CD14-positive monocyte (primary cell): ENCODE data around the gene TAS2R30. TPM values are rescaled to one million over a fixed set of nuclear protein-coding genes. Genes with fewer than 3 reads are reported as not detected.

Experiments used
- DNase-seq, 3 donors: peaks; one replicate each; pipeline ENCODE4 v3.0.0-alpha.2; 2011 to 2022
- H2AFZ ChIP-seq: 2 replicates; pipeline ENCODE4 v1.6.0; 2012; ENCODE audit warnings: mild to moderate bottlenecking, low read depth, low read length, inconsistent platforms; ENCODE audit not compliant: insufficient read depth, poor library complexity, severe bottlenecking
- H3K27ac ChIP-seq, 2 donors: 1 replicate in 1 of 2; 2 replicates in 1 of 2; pipeline ENCODE4 v1.5.1; 2012 to 2013; ENCODE audit warnings: low read length in 2 of 2, control low read depth in 1 of 2, inconsistent platforms in 1 of 2, low read depth in 1 of 2, mild to moderate bottlenecking in 1 of 2
- H3K27me3 ChIP-seq, 2 donors: one replicate each; pipeline versions ENCODE4 v1.6.0 to v1.6.1; 2011 to 2013; ENCODE audit warnings: low read length in 2 of 2; ENCODE audit not compliant: control insufficient read depth in 2 of 2, insufficient read depth in 2 of 2
- H3K36me3 ChIP-seq, 2 donors: replicated peaks in 1 of 2; 1 replicate in 1 of 2; 2 replicates in 1 of 2; pipeline versions ENCODE4 v1.5.1 to v1.6.1; 2012 to 2013; ENCODE audit warnings: low read length in 2 of 2, control low read depth in 1 of 2, inconsistent platforms in 1 of 2, mild to moderate bottlenecking in 1 of 2; ENCODE audit not compliant: insufficient read depth in 2 of 2, control insufficient read depth in 1 of 2
- H3K4me1 ChIP-seq, 2 donors: 1 replicate in 1 of 2; 2 replicates in 1 of 2; pipeline versions ENCODE4 v1.5.1 to v1.6.1; 2012 to 2013; ENCODE audit warnings: low read length in 2 of 2, control low read depth in 1 of 2, inconsistent platforms in 1 of 2, mild to moderate bottlenecking in 1 of 2, moderate library complexity in 1 of 2; ENCODE audit not compliant: insufficient read depth in 2 of 2, control insufficient read depth in 1 of 2
- H3K4me2 ChIP-seq: replicated peaks from 2 replicates; pipeline ENCODE3; 2012; ENCODE audit warnings: low read length, moderate library complexity, mild to moderate bottlenecking; ENCODE audit not compliant: poor library complexity, severe bottlenecking; ENCODE audit errors: extremely low read depth
- H3K4me3 ChIP-seq, 3 experiments: fragments of 200-600 bp in 1 of 3; sonication (generic) in 1 of 3; replicated peaks in 1 of 3; 1 replicate in 2 of 3; 2 replicates in 1 of 3; pipeline ENCODE4 v1.5.1; 2011 to 2013; ENCODE audit warnings: low read length in 3 of 3, mild to moderate bottlenecking in 3 of 3, control low read depth in 2 of 3, low read depth in 2 of 3, inconsistent platforms in 1 of 3, moderate library complexity in 1 of 3
- H3K79me2 ChIP-seq: 2 replicates; pipeline ENCODE4 v1.6.0; 2012; ENCODE audit warnings: mild to moderate bottlenecking, control low read depth, inconsistent platforms, low read length, moderate library complexity; ENCODE audit not compliant: insufficient read depth
- H3K9ac ChIP-seq: 2 replicates; pipeline ENCODE4 v1.6.0; 2017; ENCODE audit warnings: low read length, mild to moderate bottlenecking; ENCODE audit not compliant: insufficient read depth, poor library complexity, severe bottlenecking
- H3K9me3 ChIP-seq, 2 donors: replicated peaks in 1 of 2; 1 replicate in 1 of 2; 2 replicates in 1 of 2; pipeline versions ENCODE4 v1.5.1 to v1.6.1; 2012 to 2013; ENCODE audit warnings: low read length in 2 of 2, control low read depth in 1 of 2; ENCODE audit not compliant: control insufficient read depth in 1 of 2, insufficient read depth in 1 of 2
- H4K20me1 ChIP-seq: 2 replicates; pipeline ENCODE4 v1.6.0; 2012; ENCODE audit warnings: mild to moderate bottlenecking, low read length, control low read depth, moderate library complexity; ENCODE audit not compliant: insufficient read depth
- H3K27ac Mint-ChIP-seq, 7 donors: one replicate each; pipeline ENCODE4 v1.8.0; 2020; ENCODE audit warnings: mild to moderate bottlenecking in 7 of 7, mixed read lengths in 7 of 7, moderate library complexity in 6 of 7, inconsistent platforms in 2 of 7
- H3K27me3 Mint-ChIP-seq, 3 donors: one replicate each; pipeline ENCODE4 v1.8.0; 2021 to 2022; ENCODE audit warnings: low read depth in 3 of 3, mild to moderate bottlenecking in 3 of 3, mixed read lengths in 3 of 3, moderate library complexity in 3 of 3, inconsistent platforms in 1 of 3
- H3K36me3 Mint-ChIP-seq, 2 donors: one replicate each; pipeline ENCODE4 v1.8.0; 2020; ENCODE audit warnings: mixed read lengths in 2 of 2, inconsistent platforms in 1 of 2, mild to moderate bottlenecking in 1 of 2
- H3K4me1 Mint-ChIP-seq: one replicate; pipeline ENCODE4 v1.8.0; 2020; ENCODE audit warnings: mild to moderate bottlenecking, mixed read lengths
- H3K4me3 Mint-ChIP-seq, 2 donors: one replicate each; pipeline ENCODE4 v1.8.0; 2020; ENCODE audit warnings: mild to moderate bottlenecking in 2 of 2, mixed read lengths in 2 of 2, moderate library complexity in 1 of 2
- H3K9me3 Mint-ChIP-seq, 7 donors: one replicate each; pipeline ENCODE4 v1.8.0; 2020 to 2022; ENCODE audit warnings: mixed read lengths in 7 of 7, mild to moderate bottlenecking in 6 of 7, moderate library complexity in 6 of 7, inconsistent platforms in 2 of 7
- CTCF ChIP-seq: fragments of 200-600 bp; IDR thresholded peaks from one replicate; pipeline ENCODE4 v1.8.0; 2022; ENCODE audit warnings: antibody characterized with exemption, mild to moderate bottlenecking
- intact Hi-C, 2 donors: fragments of 100-400 bp; cut with micrococcal nuclease; formaldehyde crosslinking; loops; one replicate each; pipeline versions ENCODE4 v1.15.0 to v1.15.1; 2023
- polyA plus RNA-seq, 3 donors: library from polyadenylated mRNA; depleted of rRNA in 1 of 3; unstranded in 2 of 3; stranded (reverse) in 1 of 3; fragments of 300-500 nt in 2 of 3; fragments of >200 nt in 1 of 3; fragmentation: Illumina TruSeq in 2 of 3; gene quantifications; 1 replicate in 2 of 3; 2 replicates in 1 of 3; pipeline ENCODE4 v1.2.3, GENCODE V29; 2012 to 2021

TAS2R30 gene
- polyA plus RNA-seq, 3 donors: 0.05 TPM; not detected in 2

- H3K9ac ChIP-seq: no peak overlapping the region
- H4K20me1 ChIP-seq: peaks cover 38% of the 10 kb centered on the region
- H3K36me3 Mint-ChIP-seq: peaks cover 20 to 27% of the 10 kb centered on the region in 2 donors
These were observed 31.9 kb upstream of the TAS2R30 start for GRCh38 chr12:11166300-11166699.

DNA sequence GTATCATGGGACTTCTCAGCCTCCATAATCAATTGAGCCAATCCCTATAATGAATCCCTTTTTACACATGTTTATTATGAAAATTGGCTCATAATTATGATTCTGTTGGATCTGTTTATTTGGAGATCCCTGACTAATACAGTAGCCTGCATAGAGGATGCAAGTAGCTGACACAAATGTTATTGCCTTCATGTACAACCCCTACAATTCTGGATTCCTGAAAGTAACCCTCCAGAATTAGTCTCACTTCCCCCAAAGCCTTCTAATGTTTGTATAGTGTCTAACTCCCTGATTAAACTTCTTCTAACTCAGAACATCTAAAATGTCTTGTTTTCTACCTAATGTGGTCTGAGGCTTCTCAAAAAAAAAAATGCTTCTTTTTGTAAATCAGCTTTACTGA lies 29.9 kb upstream of the TAS2R30 start:
- Mint-ChIP-seq H3K27ac (no peak overlapping the region), H3K9me3 (peaks cover 0 to 2% (median 0%) of the 10 kb centered on the region in 7 donors), H3K27me3 (no peaks in the 10 kb centered on the region), H3K4me3 (no peak overlapping the region), H3K36me3 (peaks cover 30 to 39% of the 10 kb centered on the region in 2 donors), H3K4me1 (peaks cover 6% of the 10 kb centered on the region)
- no peak for DNase-seq
- no peak for TF ChIP-seq CTCF
- Histone ChIP-seq H3K27me3 (no peaks in the 10 kb centered on the region), H3K9me3 (no peaks in the 10 kb centered on the region), H4K20me1 (peaks cover 38% of the 10 kb centered on the region), H2AFZ (no peak overlapping the region), H3K36me3 (peaks cover 3 to 36% of the 10 kb centered on the region in 2 donors), H3K4me3 (no peak overlapping the region), H3K79me2 (peaks cover 97% of the 10 kb centered on the region), H3K4me2 (no peak overlapping the region), H3K27ac (no peak overlapping the region), H3K4me1 (no peaks in the 10 kb centered on the region), H3K9ac (no peak overlapping the region)
- intact Hi-C loops: no loop called here

More at GRCh38 chr12:11166300-11166699, 31.9 kb upstream of the TAS2R30 start:
- H3K27ac ChIP-seq: no peak overlapping the region
- Mint-ChIP-seq H3K27me3 (no peaks in the 10 kb centered on the region), H3K4me3 (no peak overlapping the region), H3K4me1 (peaks cover 16% of the 10 kb centered on the region), H3K9me3 (peaks cover 0 to under 1% (median 0%) of the 10 kb centered on the region in 7 donors), H3K27ac (no peak overlapping the region)
- H3K4me1 ChIP-seq: peaks cover 7 to 12% of the 10 kb centered on the region in 2 donors
- H3K27me3 ChIP-seq: no peaks in the 10 kb centered on the region
- H3K4me2 ChIP-seq: no peak overlapping the region
- H3K4me3 ChIP-seq: no peak overlapping the region
- peaks cover 0 to 25% of the 10 kb centered on the region in 2 donors for H3K36me3 ChIP-seq
- no peak for TF ChIP-seq CTCF
- DNase-seq: no peak
- H3K9me3 ChIP-seq: no peaks in the 10 kb centered on the region
- peaks cover 97% of the 10 kb centered on the region for H3K79me2 ChIP-seq
- intact Hi-C loops: no loop called here
- H2AFZ ChIP-seq: no peak overlapping the region
